ENCODE data around the gene MIOS. TPM values are rescaled to one million over a fixed set of nuclear protein-coding genes. Genes with fewer than 3 reads are reported as not detected.

MIOS gene
- total and polyA plus RNA-seq, 2 of the 4 experiments (the other 2 are of a cell fraction), result 10.6 to 32.4 TPM

DNA sequence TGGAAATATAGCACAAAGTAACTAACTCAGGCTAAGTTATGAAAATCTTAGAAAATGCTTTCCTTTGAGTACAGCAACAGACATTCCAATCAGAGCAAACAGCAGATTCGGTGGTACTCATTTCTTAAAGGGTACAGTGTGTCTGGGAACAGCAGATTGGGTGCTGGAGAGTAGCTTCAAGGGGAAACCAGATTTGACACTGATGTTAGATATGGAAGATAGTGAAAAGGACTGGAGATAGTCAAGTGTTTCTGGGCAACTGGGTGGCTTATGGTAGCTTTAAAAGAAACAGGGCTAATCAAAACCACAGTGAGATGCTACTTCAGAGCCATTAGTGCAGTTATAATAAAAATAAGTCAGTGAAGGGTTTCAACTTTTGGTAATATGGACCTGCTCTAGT lies 61.8 kb downstream of the MIOS start:
- H2BK120ac ChIP-seq (ENCODE audit: low read depth, low read length), result no peak overlapping the region
- ATAC-seq (ENCODE audit: low read depth) (no peak), DNase-seq (no peak)
- no peaks in the 10 kb centered on the region for H4K20me1 ChIP-seq (ENCODE audit: insufficient read depth, low read length)
- H3K9me3 ChIP-seq (ENCODE audit: control insufficient read depth, insufficient read depth, low read length), result no peaks in the 10 kb centered on the region
- H3K14ac ChIP-seq (replicated peaks; ENCODE audit: low read depth, low read length), result no peak overlapping the region
- intact Hi-C loops (cut with micrococcal nuclease) (no loop called here), dilution Hi-C loops (cut with HindIII; ENCODE audit: low sequenced_read_pairs, unreplicated experiment) (no loop called here), in situ Hi-C loops (cut with MboI; ENCODE audit: low sequenced_read_pairs) (no loop called here)
- CTCF ChIA-PET, result no interaction called here
- no peak overlapping the region for H2BK20ac ChIP-seq (ENCODE audit: low read depth, low read length)
- H2AK5ac ChIP-seq (ENCODE audit: low read depth, low read length), result no peak overlapping the region
- no peaks in the 10 kb centered on the region for H3K27me3 ChIP-seq (ENCODE audit: control insufficient read depth, insufficient read depth, low read length)
- no peak overlapping the region for H3K18ac ChIP-seq (ENCODE audit: low read depth, low read length)
- no peak overlapping the region for H3K4me3 ChIP-seq (ENCODE audit: insufficient read depth, low read depth, low read length)
- BruUV-seq (replicated peaks), result no TSS peak
- no peak overlapping the region for H3K4me2 ChIP-seq (ENCODE audit: low read depth, low read length)
- no peak overlapping the region for H2AFZ ChIP-seq (replicated peaks; ENCODE audit: low read length, poor library complexity)
- no peaks in the 10 kb centered on the region for H3K4me1 ChIP-seq (ENCODE audit: control insufficient read depth, insufficient read depth, low read length)
- H3K9me1 ChIP-seq (ENCODE audit: insufficient read depth, low read length), result no peaks in the 10 kb centered on the region
- no peak overlapping the region for H4K8ac ChIP-seq (ENCODE audit: low read depth in 2 of 2, low read length in 2 of 2)
- no peak overlapping the region for H2BK5ac ChIP-seq (ENCODE audit: low read depth, low read length, poor library complexity, severe bottlenecking)
- H3K9ac ChIP-seq (ENCODE audit: low read depth, low read length), result no peak overlapping the region
- H4K5ac ChIP-seq (ENCODE audit: low read depth, low read length), result no peak overlapping the region
- TF ChIP-seq, protein P1, sequence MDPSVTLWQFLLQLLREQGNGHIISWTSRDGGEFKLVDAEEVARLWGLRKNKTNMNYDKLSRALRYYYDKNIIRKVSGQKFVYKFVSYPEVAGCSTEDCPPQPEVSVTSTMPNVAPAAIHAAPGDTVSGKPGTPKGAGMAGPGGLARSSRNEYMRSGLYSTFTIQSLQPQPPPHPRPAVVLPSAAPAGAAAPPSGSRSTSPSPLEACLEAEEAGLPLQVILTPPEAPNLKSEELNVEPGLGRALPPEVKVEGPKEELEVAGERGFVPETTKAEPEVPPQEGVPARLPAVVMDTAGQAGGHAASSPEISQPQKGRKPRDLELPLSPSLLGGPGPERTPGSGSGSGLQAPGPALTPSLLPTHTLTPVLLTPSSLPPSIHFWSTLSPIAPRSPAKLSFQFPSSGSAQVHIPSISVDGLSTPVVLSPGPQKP (IDR thresholded peaks at IDR 0.05; ENCODE audit: borderline replicate concordance, low read depth, low read length), result no peak
- TF ChIP-seq MXI1 (IDR thresholded peaks at IDR 0.05; ENCODE audit: borderline replicate concordance, low read depth, low read length) (no peak), RAD21 (IDR thresholded peaks at IDR 0.05; ENCODE audit: low read length) (no peak), RFX5 (IDR thresholded peaks at IDR 0.05; ENCODE audit: low read depth, low read length) (no peak), SMC3 (IDR thresholded peaks at IDR 0.05; ENCODE audit: low read depth, low read length) (no peak), MAFK (IDR thresholded peaks at IDR 0.05; ENCODE audit: low read depth, low read length) (no peak), BHLHE40 (IDR thresholded peaks at IDR 0.05; ENCODE audit: low read depth, low read length) (no peak), FOS (IDR thresholded peaks at IDR 0.05; ENCODE audit: low read depth, low read length) (no peak), CEBPB (IDR thresholded peaks at IDR 0.05; ENCODE audit: low read depth, low read length) (no peak), POLR2A (IDR thresholded peaks at IDR 0.05; ENCODE audit: low read depth, low read length) (no peak)
- H3K4ac ChIP-seq (ENCODE audit: low read depth, low read length), result no peak overlapping the region
- H2BK15ac ChIP-seq (ENCODE audit: low read depth, low read length), result no peak overlapping the region
- no peak overlapping the region for H3K56ac ChIP-seq (ENCODE audit: extremely low read depth, insufficient read depth, low read length)
- no CpG with 5 or more reads among the region's 1 CpG for WGBS, 2 experiments (ENCODE audit: extremely low coverage in 2 of 2, insufficient read length in 1 of 2)
- no peaks in the 10 kb centered on the region for H3K79me1 ChIP-seq (ENCODE audit: low read depth in 1 of 2, low read length in 2 of 2)
- no peak overlapping the region for H3K27ac ChIP-seq (ENCODE audit: insufficient read depth, low read length)
- no peak overlapping the region for H4K91ac ChIP-seq (ENCODE audit: insufficient read depth, low read depth, low read length)
- POLR2A ChIA-PET (ENCODE audit: unreplicated experiment), result no interaction called here
- no peak overlapping the region for H3K23ac ChIP-seq (ENCODE audit: low read depth, low read length)
- H2AK9ac ChIP-seq (replicated peaks; ENCODE audit: low read depth, low read length, poor library complexity), result no peak overlapping the region
- H3K36me3 ChIP-seq (ENCODE audit: control insufficient read depth, insufficient read depth, low read length), result no peaks in the 10 kb centered on the region
